Neural progenitor cell (in vitro differentiated cells): ENCODE results near the gene TRRAP.

Experiments
- CTCF ChIP-seq: fragments of 200-600 bp; sonication (generic); IDR thresholded peaks from 2 replicates; pipeline ENCODE4 v1.5.1; 2017; ENCODE audit warnings: antibody characterized with exemption, mild to moderate bottlenecking
- EZH2 ChIP-seq: fragments of 200-600 bp; sonication (generic); IDR thresholded peaks from 2 replicates; pipeline ENCODE4 v1.6.1; 2017; ENCODE audit warnings: antibody characterized with exemption, mild to moderate bottlenecking, moderate library complexity
- EZH2phosphoT487 ChIP-seq: fragments of 200-600 bp; sonication (generic); IDR thresholded peaks from 2 replicates; pipeline ENCODE4 v1.6.1; 2017; ENCODE audit warnings: antibody characterized with exemption

GRCh38 chr7:99030457-99030856 is 152.1 kb downstream of the TRRAP start:
- TF ChIP-seq CTCF = no peak
- TF ChIP-seq EZH2 = no peak
- no peak for TF ChIP-seq EZH2phosphoT487
